Activated naive CD4-positive, alpha-beta T cell treated with anti-CD3 and anti-CD28 coated beads, Interleukin-2, amount 50 U/mL, for 24 hours (primary cell): Measurements from ENCODE around the gene ASB3.
"Not testable (repeated sequence)": the region's sequence is repeated elsewhere in the genome, so short reads cannot be mapped to it uniquely, and the experiment has no call there.

Experiments
- H3K27ac Mint-ChIP-seq: one replicate; pipeline ENCODE4 v1.8.0; 2021; ENCODE audit warnings: mild to moderate bottlenecking, mixed read lengths
- H3K27me3 Mint-ChIP-seq: one replicate; pipeline ENCODE4 v1.8.0; 2021; ENCODE audit warnings: mixed read lengths
- H3K36me3 Mint-ChIP-seq: one replicate; pipeline ENCODE4 v1.8.0; 2021; ENCODE audit warnings: mixed read lengths
- H3K4me1 Mint-ChIP-seq: one replicate; pipeline ENCODE4 v1.8.0; 2021; ENCODE audit warnings: mixed read lengths
- H3K4me3 Mint-ChIP-seq: one replicate; pipeline ENCODE4 v1.8.0; 2021; ENCODE audit warnings: mild to moderate bottlenecking, mixed read lengths
- H3K9me3 Mint-ChIP-seq: one replicate; pipeline ENCODE4 v1.8.0; 2021; ENCODE audit warnings: mixed read lengths

Gene ASB3

DNA sequence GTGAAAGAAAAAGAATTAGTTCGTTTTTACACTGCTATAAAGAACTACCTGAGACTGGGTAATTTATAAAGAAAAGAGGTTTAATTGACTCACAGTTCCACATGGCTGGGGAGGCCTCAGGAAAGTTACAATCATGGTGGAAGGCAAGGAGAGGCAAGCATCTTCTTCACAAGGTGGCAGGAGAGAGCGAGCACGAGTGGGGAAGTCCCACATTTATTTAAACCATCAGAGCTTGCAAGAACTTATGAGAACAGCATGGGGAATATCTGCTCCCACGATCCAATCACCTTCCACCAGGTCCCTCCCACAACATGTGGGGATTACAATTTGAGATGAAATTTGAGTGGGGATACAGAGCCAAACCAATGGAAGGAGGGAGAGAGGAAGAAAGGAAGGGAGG lies 128.3 kb downstream of the ASB3 start:
- not testable (repeated sequence) for H3K27me3 Mint-ChIP-seq

DNA sequence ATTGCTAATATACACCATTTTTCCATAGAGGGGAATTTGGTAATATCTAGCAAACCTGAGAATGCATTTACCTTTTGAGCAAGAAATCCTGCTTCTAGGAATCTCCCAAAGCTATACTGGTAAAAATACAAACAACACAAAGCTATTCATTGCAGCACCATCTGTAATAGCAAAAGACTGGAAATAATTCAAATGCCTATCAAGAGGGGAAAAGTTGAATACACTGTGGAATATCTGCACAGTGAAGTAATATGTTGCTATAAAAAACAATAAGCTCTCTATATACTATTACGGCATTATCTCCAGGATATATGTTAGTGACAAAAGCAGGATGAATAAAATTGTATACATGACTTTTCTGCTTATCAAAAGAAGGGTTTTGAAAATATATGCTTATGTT lies 131.5 kb downstream of the ASB3 start:
- H3K36me3 Mint-ChIP-seq = peaks cover 1% of the 10 kb centered on the region
- no peak overlapping the region for H3K4me3 Mint-ChIP-seq

More for the DNA sequence above, 128.3 kb downstream of the ASB3 start:
- H3K4me1 Mint-ChIP-seq, H3K27ac Mint-ChIP-seq, H3K4me3 Mint-ChIP-seq, H3K9me3 Mint-ChIP-seq, H3K36me3 Mint-ChIP-seq: not testable (repeated sequence)

DNA sequence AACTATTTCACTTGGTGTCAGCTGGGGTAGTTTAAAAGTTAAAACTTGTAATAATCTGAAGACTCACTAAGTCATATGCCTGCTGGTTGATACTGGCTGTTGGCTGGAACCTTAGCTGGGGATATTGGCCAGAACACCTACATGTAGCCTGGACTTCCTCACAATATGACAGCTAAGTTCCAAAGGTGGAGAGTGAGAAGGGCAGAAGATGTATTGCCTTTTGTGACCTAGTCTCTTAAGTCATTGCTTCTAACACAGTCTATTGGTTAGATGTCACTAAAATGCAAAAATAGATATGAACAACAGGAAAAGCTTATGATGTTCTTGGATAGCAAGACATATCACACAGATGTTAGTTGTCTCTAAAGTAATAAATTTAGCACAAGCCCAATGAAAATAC lies 132.4 kb downstream of the ASB3 start:
- Mint-ChIP-seq H3K27ac (no peak overlapping the region), H3K27me3 (no peaks in the 10 kb centered on the region), H3K9me3 (no peaks in the 10 kb centered on the region), H3K4me3 (no peak overlapping the region), H3K4me1 (no peaks in the 10 kb centered on the region), H3K36me3 (no peaks in the 10 kb centered on the region)

More for the DNA sequence above, 131.5 kb downstream of the ASB3 start:
- Mint-ChIP-seq H3K9me3 (no peaks in the 10 kb centered on the region), H3K4me1 (no peaks in the 10 kb centered on the region), H3K27me3 (no peaks in the 10 kb centered on the region), H3K27ac (no peak overlapping the region)

DNA sequence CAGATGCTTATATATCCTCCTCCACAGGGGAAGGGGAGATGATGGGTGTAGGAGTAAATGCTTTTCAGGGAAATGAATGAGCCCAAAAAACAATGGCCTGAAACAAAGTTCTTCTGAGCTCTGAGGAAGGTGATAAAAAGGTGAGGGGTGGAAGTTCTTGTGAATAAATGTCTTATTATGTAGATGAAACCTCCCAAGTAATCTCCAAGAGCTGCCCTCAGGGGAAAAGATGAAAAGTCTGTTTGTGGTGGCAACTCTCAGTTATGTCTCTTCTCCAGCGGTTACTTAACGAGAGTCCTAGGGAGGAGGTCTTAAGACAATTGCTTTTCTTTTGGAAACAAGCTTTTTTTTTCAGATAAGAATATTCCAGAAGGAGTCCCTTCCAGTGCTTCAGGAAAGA lies 134.6 kb downstream of the ASB3 start:
- Mint-ChIP-seq H3K9me3 (no peaks in the 10 kb centered on the region), H3K36me3 (no peaks in the 10 kb centered on the region), H3K27ac (no peak overlapping the region), H3K27me3 (no peaks in the 10 kb centered on the region), H3K4me1 (no peaks in the 10 kb centered on the region), H3K4me3 (no peak overlapping the region)

DNA sequence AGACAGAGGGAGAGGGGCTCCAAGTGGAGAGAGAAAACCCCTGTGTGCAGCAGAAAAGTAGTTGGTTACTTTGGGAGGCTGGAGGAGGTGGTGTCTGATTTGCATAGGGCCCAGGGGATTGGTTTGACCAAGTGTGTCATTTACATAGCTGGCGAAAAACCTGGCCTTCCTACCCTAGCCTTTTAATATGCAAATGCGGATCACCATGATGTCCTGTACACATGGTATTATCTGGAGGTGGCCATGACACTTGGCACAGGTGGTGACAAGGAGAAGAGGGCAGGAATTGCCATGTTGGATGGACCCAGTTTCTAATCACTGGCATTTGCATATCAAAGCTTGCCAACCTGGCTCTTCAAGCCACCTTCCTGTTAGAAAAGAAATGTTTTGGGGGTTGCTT lies 140.0 kb downstream of the ASB3 start:
- no peaks in the 10 kb centered on the region for H3K27me3 Mint-ChIP-seq

DNA sequence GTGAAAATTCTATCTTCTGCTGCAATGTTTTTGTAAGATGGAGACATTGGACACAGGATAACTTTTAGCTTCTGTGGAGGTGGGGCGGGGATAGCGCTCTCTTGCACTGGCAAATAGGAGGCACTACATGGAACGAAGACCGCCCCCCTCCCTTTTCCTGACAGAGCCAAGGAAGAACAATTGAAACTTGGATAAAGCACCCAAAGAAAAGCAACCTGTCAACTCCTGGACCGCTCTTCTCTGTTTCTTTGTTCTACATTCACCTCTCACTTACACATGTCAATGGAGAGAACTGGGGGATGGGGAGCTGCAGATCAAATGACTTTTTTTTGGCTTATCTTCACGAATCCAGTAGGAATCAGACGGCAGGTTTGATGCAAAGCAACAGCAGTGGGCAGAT lies 145.5 kb downstream of the ASB3 start:
- H3K36me3 Mint-ChIP-seq = no peaks in the 10 kb centered on the region
- no peaks in the 10 kb centered on the region for H3K9me3 Mint-ChIP-seq
- no peak overlapping the region for H3K4me3 Mint-ChIP-seq
- no peak overlapping the region for H3K27ac Mint-ChIP-seq
- no peaks in the 10 kb centered on the region for H3K27me3 Mint-ChIP-seq
- H3K4me1 Mint-ChIP-seq = no peaks in the 10 kb centered on the region

More for the DNA sequence above, 140.0 kb downstream of the ASB3 start:
- Mint-ChIP-seq H3K36me3 (no peaks in the 10 kb centered on the region), H3K9me3 (no peaks in the 10 kb centered on the region), H3K4me3 (no peak overlapping the region), H3K27ac (no peak overlapping the region), H3K4me1 (no peaks in the 10 kb centered on the region)

DNA sequence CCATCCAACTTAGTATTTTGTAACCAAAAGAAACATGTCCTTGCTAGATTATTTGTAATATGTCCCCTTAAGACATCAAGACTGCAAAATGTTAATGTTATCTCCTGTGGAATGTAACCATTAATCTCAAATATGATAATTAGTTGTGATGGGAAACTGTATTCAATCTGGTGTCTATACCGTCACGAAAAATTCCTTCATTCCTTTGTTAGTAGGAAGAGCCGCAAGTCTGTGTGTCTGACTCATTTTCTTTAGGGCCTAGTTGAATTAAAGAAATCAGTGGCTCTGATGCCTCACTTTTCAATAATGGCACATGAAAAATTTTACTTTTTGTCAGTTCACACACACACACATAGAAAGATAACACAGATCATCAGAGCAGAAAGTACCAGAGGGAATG lies 146.3 kb downstream of the ASB3 start:
- Mint-ChIP-seq H3K27ac (no peak overlapping the region), H3K4me3 (no peak overlapping the region), H3K4me1 (no peaks in the 10 kb centered on the region), H3K27me3 (no peaks in the 10 kb centered on the region), H3K36me3 (no peaks in the 10 kb centered on the region), H3K9me3 (no peaks in the 10 kb centered on the region)

DNA sequence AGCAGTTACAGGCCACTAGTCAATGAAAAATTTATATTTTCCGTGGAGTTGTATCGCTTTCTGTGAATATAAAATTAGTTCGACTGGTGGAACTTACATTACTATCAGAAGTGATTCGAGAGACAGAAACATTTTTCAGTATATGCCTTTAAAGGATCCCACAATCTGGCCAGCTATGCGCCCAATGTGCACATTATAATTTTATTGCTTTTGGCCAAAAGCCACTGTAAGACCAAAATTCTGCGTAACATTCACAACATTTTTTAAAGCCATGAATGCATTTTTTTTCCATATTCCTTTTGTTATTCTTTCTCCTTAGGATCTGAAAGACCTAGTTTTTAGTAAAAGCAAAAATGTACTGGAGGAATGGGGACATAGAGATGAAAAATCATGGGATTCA lies 150.2 kb downstream of the ASB3 start:
- no peak overlapping the region for H3K4me3 Mint-ChIP-seq
- no peak overlapping the region for H3K27ac Mint-ChIP-seq
- no peaks in the 10 kb centered on the region for H3K9me3 Mint-ChIP-seq
- H3K4me1 Mint-ChIP-seq = no peaks in the 10 kb centered on the region
- H3K27me3 Mint-ChIP-seq = no peaks in the 10 kb centered on the region
- no peaks in the 10 kb centered on the region for H3K36me3 Mint-ChIP-seq

DNA sequence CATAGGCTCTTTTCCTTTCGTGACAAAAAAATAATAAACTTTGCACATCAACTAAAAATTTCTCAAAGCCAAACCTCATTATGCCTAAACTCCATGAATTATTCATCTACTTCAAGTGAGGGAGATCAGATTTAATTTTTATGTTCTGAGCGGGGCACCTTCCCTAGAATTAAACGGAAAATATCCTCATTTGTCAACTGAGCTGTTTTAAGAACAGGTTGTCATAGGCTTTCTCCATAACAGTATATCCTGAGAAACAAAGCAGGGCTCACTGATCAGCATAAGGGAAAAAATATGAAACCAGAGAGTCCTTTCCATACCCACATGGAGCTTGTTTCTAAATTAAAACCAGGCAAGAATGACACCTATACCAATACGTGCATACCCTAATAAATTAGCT lies 150.6 kb downstream of the ASB3 start:
- Mint-ChIP-seq H3K9me3 (no peaks in the 10 kb centered on the region), H3K4me3 (no peak overlapping the region), H3K27ac (no peak overlapping the region), H3K36me3 (no peaks in the 10 kb centered on the region), H3K27me3 (no peaks in the 10 kb centered on the region), H3K4me1 (no peaks in the 10 kb centered on the region)

DNA sequence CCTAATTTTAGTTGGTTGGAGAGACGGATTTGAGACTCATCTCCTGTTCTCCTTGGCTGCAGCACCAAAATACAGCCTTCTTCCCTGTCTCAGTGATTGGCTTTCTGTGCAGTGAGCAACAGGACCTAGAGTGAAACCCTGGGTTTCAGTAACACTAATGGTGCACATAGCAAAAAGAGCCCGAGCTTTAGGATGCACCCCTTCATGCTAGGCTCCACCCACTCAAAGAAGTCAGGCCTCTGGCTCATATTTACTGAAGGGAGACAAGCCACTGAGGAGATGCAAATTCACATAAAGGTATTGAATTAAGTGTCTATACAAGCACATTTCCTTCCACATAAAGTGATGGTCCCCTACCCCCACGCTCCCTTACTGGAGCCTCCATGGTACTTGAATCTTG lies 151.1 kb downstream of the ASB3 start:
- H3K27ac Mint-ChIP-seq = no peak overlapping the region
- H3K36me3 Mint-ChIP-seq = no peaks in the 10 kb centered on the region
- H3K4me3 Mint-ChIP-seq = no peak overlapping the region
- no peaks in the 10 kb centered on the region for H3K27me3 Mint-ChIP-seq
- no peaks in the 10 kb centered on the region for H3K4me1 Mint-ChIP-seq
- no peaks in the 10 kb centered on the region for H3K9me3 Mint-ChIP-seq

DNA sequence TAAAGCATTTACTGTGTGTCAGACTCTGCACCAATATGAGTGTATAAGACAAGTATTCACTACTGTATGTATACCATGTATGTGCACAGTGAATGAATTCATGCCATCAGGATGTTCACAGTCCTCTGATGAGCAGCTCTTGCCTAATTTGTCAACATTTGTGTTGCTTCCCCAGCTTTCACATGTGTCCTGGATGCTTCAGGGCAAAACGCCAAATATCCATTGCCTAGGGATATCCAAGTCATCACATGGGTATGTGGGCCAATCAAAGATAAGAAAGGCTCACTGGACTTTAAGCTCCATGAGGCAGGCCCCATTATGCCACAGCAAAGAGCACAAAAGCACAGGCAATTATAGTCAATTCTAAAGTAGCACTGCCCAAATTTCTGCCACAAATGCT lies 153.3 kb downstream of the ASB3 start:
- Mint-ChIP-seq H3K4me1 (no peaks in the 10 kb centered on the region), H3K36me3 (no peaks in the 10 kb centered on the region), H3K27me3 (no peaks in the 10 kb centered on the region), H3K4me3 (no peak overlapping the region), H3K9me3 (no peaks in the 10 kb centered on the region), H3K27ac (no peak overlapping the region)

DNA sequence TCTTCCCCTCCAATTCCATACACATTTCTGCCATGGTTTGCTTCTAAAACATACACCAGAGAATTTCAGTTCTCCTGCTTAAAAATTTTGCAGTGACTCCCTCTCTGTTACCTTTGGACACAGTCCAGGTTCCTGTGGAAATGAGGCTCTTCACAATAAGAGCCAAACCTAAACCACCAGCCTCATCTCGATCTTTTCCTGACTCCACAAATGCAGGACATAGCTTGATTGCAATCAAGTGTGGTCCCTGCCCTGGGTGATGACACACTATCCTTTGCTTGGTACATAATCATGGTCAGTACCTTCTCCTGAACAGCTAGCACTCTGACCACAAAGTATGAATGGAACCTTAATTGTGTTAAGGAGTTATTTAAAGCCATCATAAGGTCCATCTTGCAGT lies 154.0 kb downstream of the ASB3 start:
- Mint-ChIP-seq H3K4me3 (no peak overlapping the region), H3K27ac (no peak overlapping the region), H3K27me3 (no peaks in the 10 kb centered on the region), H3K36me3 (no peaks in the 10 kb centered on the region), H3K4me1 (no peaks in the 10 kb centered on the region), H3K9me3 (no peaks in the 10 kb centered on the region)

DNA sequence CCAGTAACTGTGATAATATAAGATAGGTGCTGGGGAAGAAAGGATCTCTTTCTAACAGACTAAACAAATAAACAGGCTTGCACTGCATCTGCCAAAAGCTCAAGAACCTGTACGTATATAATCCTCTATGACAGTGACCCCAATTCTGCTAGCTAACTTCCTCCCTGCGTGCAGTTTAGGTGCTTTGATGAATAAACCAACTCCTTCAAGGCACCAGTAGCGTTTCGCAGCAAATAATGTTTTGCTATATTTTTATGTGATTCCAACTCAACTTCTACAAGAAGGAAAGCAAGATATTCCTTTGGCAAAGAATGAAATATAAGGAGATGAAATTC lies 154.7 kb downstream of the ASB3 start:
- Mint-ChIP-seq H3K4me3 (no peak overlapping the region), H3K27ac (no peak overlapping the region), H3K27me3 (no peaks in the 10 kb centered on the region), H3K9me3 (no peaks in the 10 kb centered on the region), H3K36me3 (no peaks in the 10 kb centered on the region), H3K4me1 (no peaks in the 10 kb centered on the region)

DNA sequence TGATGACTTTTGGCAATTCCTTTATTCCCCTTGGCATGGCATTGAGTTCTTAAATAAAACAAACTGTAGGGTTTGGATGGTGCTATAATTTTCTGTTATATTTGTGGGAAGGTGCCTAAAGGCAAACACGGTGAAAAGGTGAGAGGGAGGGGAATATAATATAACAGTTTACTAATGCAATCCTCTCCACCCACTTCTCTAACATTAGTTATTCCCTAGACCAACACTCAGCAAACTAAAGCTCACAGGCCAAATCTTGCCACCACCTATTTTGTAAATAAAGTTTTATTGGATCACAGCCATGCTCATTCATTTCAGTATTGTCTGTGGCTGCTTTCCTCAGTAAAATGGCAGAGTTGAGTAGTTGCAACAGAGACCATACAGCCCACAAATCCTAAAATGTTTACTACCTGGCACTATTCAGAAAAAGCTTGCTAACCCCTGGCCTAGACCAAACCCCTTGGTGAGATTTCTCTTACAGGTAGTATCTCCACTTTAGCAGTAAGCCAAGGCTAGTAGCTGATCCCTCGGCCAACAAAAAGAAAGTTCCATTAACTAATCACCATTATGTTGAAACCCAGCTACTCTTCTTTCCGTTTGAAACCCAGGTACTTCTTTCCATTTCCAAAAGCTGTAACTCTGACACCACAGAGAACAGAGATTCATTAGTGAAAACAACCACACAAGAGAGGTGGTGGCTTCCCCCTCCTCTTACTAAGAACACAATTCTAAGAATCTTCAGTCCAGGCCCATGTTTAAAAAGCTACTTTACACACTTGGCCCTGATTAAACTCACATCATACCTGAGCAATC lies 155.2 kb downstream of the ASB3 start:
- Mint-ChIP-seq H3K27me3 (no peaks in the 10 kb centered on the region), H3K4me3 (no peak overlapping the region), H3K27ac (no peak overlapping the region), H3K9me3 (no peaks in the 10 kb centered on the region), H3K36me3 (no peaks in the 10 kb centered on the region), H3K4me1 (no peaks in the 10 kb centered on the region)

DNA sequence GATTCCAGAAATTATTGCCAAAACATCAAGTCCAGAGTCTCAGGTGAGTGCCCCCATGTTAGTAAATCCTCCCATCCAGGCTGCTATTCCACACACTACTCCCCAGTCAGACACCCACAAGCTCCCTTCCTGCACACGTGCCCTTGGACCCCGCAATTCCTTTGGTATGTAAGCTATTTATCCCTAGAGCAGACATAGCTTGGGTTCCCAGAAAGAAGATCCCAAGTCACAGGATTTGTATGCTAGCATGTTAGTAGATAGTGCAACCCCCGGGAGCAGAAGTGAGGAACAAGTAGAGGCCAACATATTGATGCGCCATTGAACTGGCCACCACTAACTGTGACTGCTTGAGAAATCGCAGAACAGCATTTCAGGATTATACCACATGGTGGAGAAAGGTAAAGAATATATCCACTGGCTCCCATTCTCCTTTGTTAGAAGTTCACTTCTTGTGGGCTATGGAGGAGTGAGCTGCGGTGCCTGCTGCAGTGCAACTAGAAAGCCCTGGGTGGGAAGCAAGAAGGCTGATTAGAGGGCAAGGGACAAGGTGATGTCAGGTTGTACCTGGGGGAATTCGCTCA lies 156.6 kb downstream of the ASB3 start:
- Mint-ChIP-seq H3K36me3 (no peaks in the 10 kb centered on the region), H3K27me3 (no peaks in the 10 kb centered on the region), H3K9me3 (no peaks in the 10 kb centered on the region), H3K4me1 (no peaks in the 10 kb centered on the region), H3K27ac (no peak overlapping the region), H3K4me3 (no peak overlapping the region)

DNA sequence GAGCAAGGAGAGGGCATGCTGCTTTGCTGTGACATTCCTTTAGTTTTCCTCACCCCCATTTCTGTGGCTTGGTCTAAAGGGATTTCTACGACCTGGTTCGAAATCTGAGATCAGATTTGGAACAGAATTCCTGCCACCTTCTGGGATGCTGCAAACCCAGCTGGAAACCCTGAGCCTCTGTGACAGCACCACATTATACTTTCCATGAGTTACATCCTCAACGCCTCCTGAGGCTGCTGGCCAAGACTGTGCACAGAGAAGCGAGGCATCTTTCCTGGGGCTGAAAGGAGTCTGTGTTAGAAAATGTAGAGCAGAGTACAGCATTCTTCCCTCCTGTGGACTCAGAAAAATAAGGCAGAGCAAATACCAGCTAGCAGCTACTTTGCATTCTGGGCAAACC lies 157.3 kb downstream of the ASB3 start:
- no peaks in the 10 kb centered on the region for H3K27me3 Mint-ChIP-seq
- no peaks in the 10 kb centered on the region for H3K36me3 Mint-ChIP-seq

DNA sequence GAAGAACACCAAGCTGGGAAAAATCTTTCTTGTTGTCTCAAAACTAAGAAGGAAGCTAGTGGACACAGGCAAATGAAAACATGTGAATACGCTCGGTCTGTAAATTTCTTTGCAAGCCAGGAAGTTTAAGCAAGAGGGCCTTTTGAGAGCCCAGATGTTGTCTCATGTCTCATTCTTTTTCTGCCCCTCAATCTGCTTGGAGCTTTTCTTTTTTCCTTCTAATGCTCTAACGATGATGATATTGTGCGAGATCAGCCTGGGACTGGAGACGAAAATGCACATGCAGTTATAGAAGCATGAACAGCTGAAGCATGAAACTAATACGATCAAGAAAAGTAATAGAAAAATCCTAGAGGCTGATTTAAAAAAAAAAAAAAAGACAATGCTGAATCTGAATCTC lies 157.8 kb downstream of the ASB3 start:
- Mint-ChIP-seq H3K27me3 (no peaks in the 10 kb centered on the region), H3K4me3 (no peak overlapping the region), H3K27ac (no peak overlapping the region), H3K9me3 (no peaks in the 10 kb centered on the region), H3K4me1 (no peaks in the 10 kb centered on the region), H3K36me3 (no peaks in the 10 kb centered on the region)

More for the DNA sequence above, 157.3 kb downstream of the ASB3 start:
- no peak overlapping the region for H3K27ac Mint-ChIP-seq
- H3K4me3 Mint-ChIP-seq = no peak overlapping the region
- H3K9me3 Mint-ChIP-seq = no peaks in the 10 kb centered on the region
- H3K4me1 Mint-ChIP-seq = no peaks in the 10 kb centered on the region
